Tibial nerve (tissue), 4 donors: ENCODE data around the gene RNF4.

ENCODE experiments used
- EP300 ChIP-seq, 2 donors: sonication (generic); formaldehyde crosslinking; IDR thresholded peaks; one replicate each; pipeline ENCODE4 v1.6.1; 2017; ENCODE audit warnings: antibody characterized with exemption in 2 of 2, mild to moderate bottlenecking in 1 of 2
- TF ChIP-seq, protein P1 (sequence below), 5 experiments: fragments of 200-600 bp in 3 of 5; fragments of 450-650 bp in 2 of 5; sonication (generic) in 3 of 5; IDR thresholded peaks; one replicate each; pipeline ENCODE4 v1.5.1; 2016 to 2019; ENCODE audit warnings: antibody characterized with exemption in 5 of 5, mild to moderate bottlenecking in 3 of 5, moderate library complexity in 2 of 5

DNA sequence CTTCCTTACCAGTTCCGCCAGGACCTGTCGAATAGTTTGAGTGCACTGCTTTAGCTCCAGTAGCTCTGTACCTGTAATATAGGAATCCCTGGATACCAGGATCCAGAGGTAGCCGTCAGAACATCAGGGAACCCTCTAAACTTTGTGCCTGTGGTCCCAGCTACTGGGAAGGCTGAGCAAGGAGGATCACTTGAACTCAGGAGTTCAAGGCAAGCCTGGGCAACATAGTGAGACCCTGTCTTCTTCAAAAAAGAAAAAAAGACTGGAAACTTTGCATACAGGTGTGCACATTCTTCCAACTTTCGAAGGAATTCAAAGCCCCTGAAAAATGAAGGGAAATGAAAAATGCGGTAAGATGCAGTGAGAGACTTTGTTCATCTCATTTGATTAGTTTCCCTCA is 34.9 kb downstream of the RNF4 start:
- TF ChIP-seq, protein P1, sequence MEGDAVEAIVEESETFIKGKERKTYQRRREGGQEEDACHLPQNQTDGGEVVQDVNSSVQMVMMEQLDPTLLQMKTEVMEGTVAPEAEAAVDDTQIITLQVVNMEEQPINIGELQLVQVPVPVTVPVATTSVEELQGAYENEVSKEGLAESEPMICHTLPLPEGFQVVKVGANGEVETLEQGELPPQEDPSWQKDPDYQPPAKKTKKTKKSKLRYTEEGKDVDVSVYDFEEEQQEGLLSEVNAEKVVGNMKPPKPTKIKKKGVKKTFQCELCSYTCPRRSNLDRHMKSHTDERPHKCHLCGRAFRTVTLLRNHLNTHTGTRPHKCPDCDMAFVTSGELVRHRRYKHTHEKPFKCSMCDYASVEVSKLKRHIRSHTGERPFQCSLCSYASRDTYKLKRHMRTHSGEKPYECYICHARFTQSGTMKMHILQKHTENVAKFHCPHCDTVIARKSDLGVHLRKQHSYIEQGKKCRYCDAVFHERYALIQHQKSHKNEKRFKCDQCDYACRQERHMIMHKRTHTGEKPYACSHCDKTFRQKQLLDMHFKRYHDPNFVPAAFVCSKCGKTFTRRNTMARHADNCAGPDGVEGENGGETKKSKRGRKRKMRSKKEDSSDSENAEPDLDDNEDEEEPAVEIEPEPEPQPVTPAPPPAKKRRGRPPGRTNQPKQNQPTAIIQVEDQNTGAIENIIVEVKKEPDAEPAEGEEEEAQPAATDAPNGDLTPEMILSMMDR (IDR thresholded peaks at IDR 0.05) = no peak
- TF ChIP-seq EP300 (IDR thresholded peaks at IDR 0.05) = no peak
